Measurements from ENCODE around the gene NINJ2.

The NINJ2 gene

DNA sequence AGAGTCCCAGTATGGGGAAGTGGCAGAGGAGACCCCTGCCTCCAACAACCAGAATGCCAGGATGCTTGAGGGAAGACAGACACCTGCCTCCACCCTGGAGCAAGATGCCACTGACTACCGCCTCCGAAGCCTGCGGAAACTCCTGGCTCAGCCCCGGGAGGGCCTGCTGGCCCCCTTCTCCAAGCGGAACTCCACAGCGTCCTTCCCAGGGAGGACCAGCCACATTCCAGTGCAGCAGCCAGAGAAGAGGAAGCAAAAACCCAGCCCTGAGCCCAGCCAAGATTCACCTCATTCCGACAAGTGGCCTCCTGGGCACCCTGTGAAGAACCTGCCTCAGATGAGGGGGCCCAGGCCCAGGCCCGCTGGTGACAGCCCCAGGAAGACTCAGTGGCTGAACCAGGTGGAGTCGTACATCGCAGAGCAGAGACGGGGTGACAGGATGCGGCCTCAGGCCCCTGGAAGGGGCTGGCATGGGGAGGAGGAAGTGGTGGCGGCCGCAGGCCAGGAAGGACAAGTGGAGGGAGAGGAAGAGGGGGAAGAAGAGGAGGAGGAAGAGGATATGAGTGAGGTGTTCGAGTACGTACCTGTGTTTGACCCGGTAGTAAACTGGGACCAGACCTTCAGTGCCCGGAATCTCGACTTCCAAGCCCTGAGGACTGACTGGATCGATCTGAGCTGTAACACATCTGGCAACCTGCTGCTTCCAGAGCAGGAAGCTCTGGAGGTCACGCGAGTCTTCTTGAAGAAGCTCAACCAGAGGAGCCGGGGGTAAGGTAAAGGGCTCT lies 109.8 kb downstream of the NINJ2 start:
- Histone ChIP-seq H3K9me3 (ENCODE audit: control insufficient read depth, insufficient read depth, low read length) (no peaks in the 10 kb centered on the region), H3K36me3 (ENCODE audit: control insufficient read depth, insufficient read depth, low read length) (peaks cover 13% of the 10 kb centered on the region), H3K4me3 (ENCODE audit: low read depth, low read length) (no peak overlapping the region), H3K27ac (ENCODE audit: low read depth, low read length) (no peak overlapping the region), H3K27me3 (ENCODE audit: control insufficient read depth, insufficient read depth, low read length) (no peaks in the 10 kb centered on the region), H3K4me1 (ENCODE audit: control insufficient read depth, insufficient read depth, low read length) (no peaks in the 10 kb centered on the region), H3K9ac (ENCODE audit: low read depth, low read length) (no peak overlapping the region)

DNA sequence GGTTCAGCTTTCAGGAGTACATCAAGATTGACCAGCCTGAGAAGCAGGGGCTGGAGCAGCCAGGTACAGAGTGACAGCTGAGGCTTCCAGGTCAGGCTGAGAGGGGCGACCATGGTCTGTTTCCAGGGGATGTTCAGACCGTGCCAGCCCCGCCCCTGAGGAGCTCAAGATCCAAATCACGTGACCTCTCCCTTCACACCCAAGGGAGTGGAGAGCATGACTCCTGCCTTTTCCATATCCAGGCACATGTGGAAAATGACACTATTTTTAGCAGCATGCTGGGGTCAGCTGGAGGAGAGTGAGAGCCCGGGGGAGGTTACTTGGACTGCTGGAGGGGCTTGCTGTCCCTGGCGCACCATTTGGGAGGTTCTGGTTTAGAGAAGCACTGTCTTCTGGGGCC lies 110.8 kb downstream of the NINJ2 start:
- Histone ChIP-seq H3K36me3 (ENCODE audit: control insufficient read depth, insufficient read depth, low read length) (peaks cover 13% of the 10 kb centered on the region), H3K4me1 (ENCODE audit: control insufficient read depth, insufficient read depth, low read length) (no peaks in the 10 kb centered on the region), H3K4me3 (ENCODE audit: low read depth, low read length) (no peak overlapping the region), H3K27ac (ENCODE audit: low read depth, low read length) (no peak overlapping the region), H3K9me3 (ENCODE audit: control insufficient read depth, insufficient read depth, low read length) (no peaks in the 10 kb centered on the region), H3K27me3 (ENCODE audit: control insufficient read depth, insufficient read depth, low read length) (no peaks in the 10 kb centered on the region), H3K9ac (ENCODE audit: low read depth, low read length) (no peak overlapping the region)

DNA sequence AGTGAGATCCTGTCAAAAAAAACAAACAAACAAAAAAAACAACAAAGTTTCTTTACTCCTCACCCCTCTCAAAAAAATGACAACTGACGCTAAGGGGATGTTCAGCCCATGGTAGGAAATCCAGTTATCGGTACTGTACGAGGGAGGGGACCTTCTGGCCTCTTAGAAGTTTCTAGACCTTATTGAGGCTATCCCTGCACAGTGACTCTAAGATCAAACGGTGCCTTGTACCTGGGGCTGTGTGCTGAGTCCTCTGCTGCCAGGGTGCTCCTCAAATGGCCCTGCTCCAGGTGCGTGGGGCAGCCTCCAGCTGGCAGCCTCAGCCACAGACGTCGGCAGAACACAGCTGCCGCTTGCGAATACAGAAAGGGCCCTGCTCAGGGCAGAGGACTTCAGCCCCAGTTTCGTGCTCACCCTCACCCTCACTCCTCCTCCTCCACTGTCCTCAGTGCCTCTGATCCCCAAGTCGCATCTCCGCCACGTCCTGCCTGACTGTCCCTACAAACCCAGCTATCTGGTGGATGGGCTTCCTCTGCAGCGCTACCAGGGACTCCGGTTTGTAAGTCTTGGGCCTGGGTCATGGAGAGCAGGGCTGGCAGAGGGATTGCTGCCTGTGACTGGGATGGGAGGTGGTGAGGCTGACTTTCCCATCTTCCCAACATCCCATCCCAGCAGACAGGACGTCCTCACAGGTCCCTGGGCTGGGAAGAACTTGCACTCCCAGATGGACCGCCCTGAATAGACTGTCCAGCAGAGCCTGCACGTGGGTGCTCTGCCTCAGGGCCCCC lies 112.6 kb downstream of the NINJ2 start:
- no peaks in the 10 kb centered on the region for H3K9me3 ChIP-seq (ENCODE audit: control insufficient read depth, insufficient read depth, low read length)
- peaks cover 13% of the 10 kb centered on the region for H3K36me3 ChIP-seq (ENCODE audit: control insufficient read depth, insufficient read depth, low read length)
- H3K27me3 ChIP-seq (ENCODE audit: control insufficient read depth, insufficient read depth, low read length), result no peaks in the 10 kb centered on the region; the same call in 1 of the 2 replicates
- H3K4me1 ChIP-seq (ENCODE audit: control insufficient read depth, insufficient read depth, low read length), result no peaks in the 10 kb centered on the region
- H3K9ac ChIP-seq (ENCODE audit: low read depth, low read length), result no peak overlapping the region
- H3K27ac ChIP-seq (ENCODE audit: low read depth, low read length), result no peak overlapping the region
- H3K4me3 ChIP-seq (ENCODE audit: low read depth, low read length), result no peak overlapping the region

DNA sequence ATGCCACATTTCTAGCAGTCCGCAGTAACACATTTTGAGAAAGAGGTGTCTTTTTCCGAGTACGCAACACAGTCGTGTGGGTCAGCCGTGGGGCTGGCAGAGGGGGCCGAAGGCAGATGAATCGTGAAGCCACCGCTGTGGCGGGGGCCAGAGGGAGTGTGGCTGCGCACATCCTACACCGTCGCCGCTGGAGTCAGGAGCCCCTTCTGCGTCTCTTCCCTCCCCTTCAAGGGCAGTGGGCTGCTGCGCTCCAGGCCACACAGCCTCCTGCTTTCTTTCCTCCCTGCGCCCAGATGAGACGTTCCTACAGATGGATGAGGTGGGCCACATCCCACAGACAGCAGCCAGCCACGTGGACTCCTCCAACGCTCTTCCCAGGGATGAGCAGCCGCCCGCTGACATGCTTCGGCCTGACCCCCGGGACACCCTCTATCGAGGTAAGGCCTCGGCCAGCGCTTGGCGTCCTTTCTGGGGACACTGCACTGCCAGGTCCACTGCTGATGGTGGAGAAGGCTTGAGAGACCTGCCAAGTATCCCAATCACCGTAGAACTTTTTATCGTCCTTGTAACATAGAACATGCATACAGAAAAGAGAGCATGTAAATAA lies 113.7 kb downstream of the NINJ2 start:
- H3K9me3 ChIP-seq (ENCODE audit: control insufficient read depth, insufficient read depth, low read length), result no peaks in the 10 kb centered on the region
- H3K4me3 ChIP-seq (ENCODE audit: low read depth, low read length), result no peak overlapping the region
- peaks cover 13% of the 10 kb centered on the region for H3K36me3 ChIP-seq (ENCODE audit: control insufficient read depth, insufficient read depth, low read length)
- H3K4me1 ChIP-seq (ENCODE audit: control insufficient read depth, insufficient read depth, low read length), result no peaks in the 10 kb centered on the region
- H3K27me3 ChIP-seq (ENCODE audit: control insufficient read depth, insufficient read depth, low read length), result no peaks in the 10 kb centered on the region; the same call in 1 of the 2 replicates
- no peak overlapping the region for H3K9ac ChIP-seq (ENCODE audit: low read depth, low read length)
- no peak overlapping the region for H3K27ac ChIP-seq (ENCODE audit: low read depth, low read length)

DNA sequence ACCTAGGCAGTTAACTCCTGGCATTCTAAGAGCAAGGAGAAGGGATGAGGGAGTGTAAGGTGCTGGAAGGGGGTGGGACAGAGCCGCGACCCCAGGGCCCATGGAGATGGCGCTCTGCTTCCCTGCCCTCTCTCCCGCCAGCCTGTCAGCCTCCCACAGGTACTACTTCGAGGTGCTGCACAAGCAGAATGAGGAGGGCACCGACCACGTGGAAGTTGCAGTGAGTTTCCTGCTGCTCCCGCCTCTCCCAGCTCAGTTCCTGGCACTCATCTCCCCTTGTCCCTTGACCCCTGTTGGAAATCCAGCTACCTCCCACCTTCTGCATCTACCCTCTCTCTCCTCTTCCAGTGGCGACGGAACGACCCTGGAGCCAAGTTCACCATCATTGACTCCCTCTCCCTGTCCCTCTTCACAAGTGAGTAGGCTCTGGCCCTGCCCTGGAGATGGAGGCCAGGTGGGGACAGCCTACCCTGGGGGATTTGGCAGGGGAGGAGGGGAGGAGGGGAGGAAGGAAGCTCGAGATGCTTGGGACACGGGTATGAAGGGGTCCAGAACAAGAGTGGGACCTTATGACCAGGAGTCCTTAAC lies 115.3 kb downstream of the NINJ2 start:
- H3K4me1 ChIP-seq (ENCODE audit: control insufficient read depth, insufficient read depth, low read length), result no peaks in the 10 kb centered on the region
- no peaks in the 10 kb centered on the region; the same call in 1 of the 2 replicates for H3K27me3 ChIP-seq (ENCODE audit: control insufficient read depth, insufficient read depth, low read length)
- H3K9me3 ChIP-seq (ENCODE audit: control insufficient read depth, insufficient read depth, low read length), result no peaks in the 10 kb centered on the region
- no peak overlapping the region for H3K27ac ChIP-seq (ENCODE audit: low read depth, low read length)
- H3K4me3 ChIP-seq (ENCODE audit: low read depth, low read length), result no peak overlapping the region
- H3K36me3 ChIP-seq (ENCODE audit: control insufficient read depth, insufficient read depth, low read length), result peaks cover 13% of the 10 kb centered on the region
- no peak overlapping the region for H3K9ac ChIP-seq (ENCODE audit: low read depth, low read length)

DNA sequence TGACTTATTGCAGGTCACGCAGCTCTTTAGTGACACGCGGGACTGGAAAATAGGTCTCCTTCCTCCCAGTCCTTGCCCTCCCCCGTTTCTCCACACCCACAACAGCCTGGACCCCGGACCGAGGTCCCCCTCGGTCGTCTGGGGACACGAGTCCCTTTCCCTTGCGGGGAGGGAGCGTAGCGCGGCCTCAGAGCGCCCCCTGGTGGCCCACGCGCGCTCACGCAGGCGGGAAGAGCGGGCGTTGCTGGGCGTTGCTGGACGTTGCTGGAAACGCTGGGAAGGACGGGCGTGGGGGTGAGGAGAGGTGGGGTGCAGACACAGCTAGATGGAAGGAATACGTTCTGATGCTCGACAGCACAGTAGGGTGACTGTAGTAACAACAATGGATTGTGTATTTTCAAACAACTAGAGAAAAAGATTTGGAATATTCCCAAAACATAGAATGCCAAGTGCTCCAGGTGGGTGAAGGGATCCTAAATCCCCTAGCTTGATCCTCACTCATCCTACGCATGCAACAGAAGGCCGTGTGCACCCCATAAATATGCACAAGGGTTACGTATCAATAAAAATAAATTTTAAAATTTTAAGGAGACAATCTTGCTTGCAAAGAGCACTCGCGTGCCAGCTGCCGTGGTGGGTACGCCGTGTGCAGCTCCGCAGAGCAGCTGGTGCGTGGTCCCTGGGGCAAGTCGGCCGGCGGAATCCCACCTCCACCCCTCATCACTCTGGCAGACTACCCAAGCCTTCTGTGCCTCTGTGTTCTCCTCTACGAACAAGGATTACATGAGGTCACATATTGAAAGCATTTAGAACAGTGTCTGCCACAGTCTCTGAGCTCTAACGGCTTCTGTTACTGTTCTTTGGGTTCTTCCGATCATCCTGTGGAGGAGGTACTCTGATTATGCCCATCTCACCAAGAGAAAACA lies 116.1 kb downstream of the NINJ2 start:
- H3K9ac ChIP-seq (ENCODE audit: low read depth, low read length), result no peak overlapping the region
- peaks cover 6% of the 10 kb centered on the region; the same call in 1 of the 2 replicates for H3K4me1 ChIP-seq (ENCODE audit: control insufficient read depth, insufficient read depth, low read length)
- no peaks in the 10 kb centered on the region for H3K9me3 ChIP-seq (ENCODE audit: control insufficient read depth, insufficient read depth, low read length)
- H3K27me3 ChIP-seq (ENCODE audit: control insufficient read depth, insufficient read depth, low read length), result no peaks in the 10 kb centered on the region; the same call in 1 of the 2 replicates
- H3K4me3 ChIP-seq (ENCODE audit: low read depth, low read length), result peak overlapping the region; percentile 41; the same call in 1 of the 2 replicates
- peaks cover 11% of the 10 kb centered on the region for H3K36me3 ChIP-seq (ENCODE audit: control insufficient read depth, insufficient read depth, low read length)
- H3K27ac ChIP-seq (ENCODE audit: low read depth, low read length), result no peak overlapping the region

DNA sequence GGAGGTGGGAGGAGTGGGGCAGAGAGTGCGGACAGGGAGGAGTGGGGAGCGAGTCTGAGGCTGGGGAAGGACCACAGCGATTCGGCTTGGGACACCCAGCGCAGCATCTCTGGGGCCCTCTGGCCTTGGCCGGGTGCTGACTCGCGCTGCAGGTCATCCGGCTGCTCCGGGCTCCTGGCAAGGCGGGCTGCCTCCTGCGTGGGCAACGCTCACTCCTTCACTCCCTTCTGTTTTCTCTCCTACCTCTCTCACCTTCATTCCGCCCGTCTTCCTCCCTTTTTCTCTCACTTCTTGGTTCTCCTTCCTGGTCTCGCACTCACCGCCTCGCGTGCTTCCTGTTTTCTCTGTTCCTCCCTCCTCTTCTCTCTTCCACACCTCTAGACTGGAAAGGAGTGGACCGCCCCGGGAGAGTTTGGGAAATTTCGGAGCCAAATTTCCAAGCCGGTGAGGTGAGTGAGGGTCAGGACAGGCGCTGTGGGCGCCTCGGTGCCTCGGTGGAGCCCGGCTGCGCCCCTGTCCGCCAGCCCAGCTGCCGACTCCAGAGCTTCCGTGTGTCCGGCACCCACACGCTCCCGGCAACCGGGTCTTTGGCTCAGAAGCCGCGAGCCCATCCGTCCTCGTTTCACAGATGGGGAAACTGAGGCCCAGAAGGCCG lies 116.9 kb downstream of the NINJ2 start:
- Histone ChIP-seq H3K27me3 (ENCODE audit: control insufficient read depth, insufficient read depth, low read length) (no peaks in the 10 kb centered on the region; the same call in 1 of the 2 replicates), H3K4me3 (ENCODE audit: low read depth, low read length) (peak overlapping the region; percentile 41; the same call in 1 of the 2 replicates)

DNA sequence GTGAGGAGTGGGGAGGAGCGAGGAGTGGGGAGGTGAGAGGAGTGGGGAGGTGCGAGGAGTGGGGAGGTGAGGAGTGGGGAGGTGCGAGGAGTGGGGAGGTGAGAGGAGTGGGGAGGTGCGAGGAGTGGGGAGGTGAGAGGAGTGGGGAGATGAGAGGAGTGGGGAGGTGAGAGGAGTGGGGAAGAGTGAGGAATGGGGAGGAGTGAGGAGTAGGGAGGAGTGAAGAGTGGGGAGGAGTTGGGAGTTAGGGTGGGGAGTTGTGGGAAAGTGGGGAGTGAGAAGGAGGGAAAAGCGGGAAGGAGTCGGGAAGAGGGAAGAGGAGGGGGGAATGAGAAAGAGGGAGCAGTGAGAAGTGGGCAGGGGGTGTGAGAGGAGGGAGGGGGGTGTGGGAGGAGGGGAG lies 117.4 kb downstream of the NINJ2 start:
- no peaks in the 10 kb centered on the region; the same call in 1 of the 2 replicates for H3K27me3 ChIP-seq (ENCODE audit: control insufficient read depth, insufficient read depth, low read length)
- peaks cover 8% of the 10 kb centered on the region; the same call in 1 of the 2 replicates for H3K4me1 ChIP-seq (ENCODE audit: control insufficient read depth, insufficient read depth, low read length)
- H3K9ac ChIP-seq (ENCODE audit: low read depth, low read length), result no peak overlapping the region
- H3K4me3 ChIP-seq (ENCODE audit: low read depth, low read length), result no peak overlapping the region
- peaks cover 7% of the 10 kb centered on the region for H3K36me3 ChIP-seq (ENCODE audit: control insufficient read depth, insufficient read depth, low read length)
- no peaks in the 10 kb centered on the region for H3K9me3 ChIP-seq (ENCODE audit: control insufficient read depth, insufficient read depth, low read length)
- no peak overlapping the region for H3K27ac ChIP-seq (ENCODE audit: low read depth, low read length)

More for the DNA sequence above, 116.9 kb downstream of the NINJ2 start:
- Histone ChIP-seq H3K9me3 (ENCODE audit: control insufficient read depth, insufficient read depth, low read length) (no peaks in the 10 kb centered on the region), H3K4me1 (ENCODE audit: control insufficient read depth, insufficient read depth, low read length) (peaks cover 8% of the 10 kb centered on the region; the same call in 1 of the 2 replicates), H3K36me3 (ENCODE audit: control insufficient read depth, insufficient read depth, low read length) (peaks cover 7% of the 10 kb centered on the region), H3K9ac (ENCODE audit: low read depth, low read length) (no peak overlapping the region), H3K27ac (ENCODE audit: low read depth, low read length) (no peak overlapping the region)

DNA sequence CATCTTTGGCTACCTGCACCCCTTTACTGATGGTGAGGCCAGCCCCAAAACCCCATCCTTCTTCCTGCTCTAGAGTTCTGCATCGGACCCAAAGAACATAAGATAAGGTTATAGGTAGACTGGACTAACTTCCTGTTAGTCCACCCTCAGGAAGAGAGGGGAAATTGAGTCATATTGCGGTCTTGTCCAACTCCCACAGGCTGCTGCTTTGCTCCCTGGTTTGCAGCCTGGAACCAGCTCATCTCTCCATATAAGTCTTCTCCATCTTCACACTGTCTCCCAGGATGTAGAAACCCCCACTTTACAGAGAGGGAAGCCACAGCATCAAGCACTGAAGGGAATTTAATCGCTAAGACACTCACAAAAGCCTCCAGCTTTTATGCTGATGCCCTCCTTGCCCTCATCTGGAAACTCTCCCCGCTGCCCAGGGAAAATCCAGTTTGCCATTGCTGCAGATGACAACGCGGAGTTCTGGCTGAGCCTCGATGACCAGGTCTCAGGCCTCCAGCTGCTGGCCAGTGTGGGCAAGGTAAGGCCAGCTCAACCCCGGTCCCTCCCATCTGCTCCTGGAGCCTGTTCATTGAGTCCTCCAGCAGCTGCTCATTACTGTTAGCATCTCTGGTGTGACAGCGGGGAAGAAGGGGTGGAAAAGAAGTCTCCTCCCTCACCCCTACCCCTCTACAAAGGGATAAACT lies 118.2 kb downstream of the NINJ2 start:
- no peak overlapping the region for H3K9ac ChIP-seq (ENCODE audit: low read depth, low read length)
- no peaks in the 10 kb centered on the region; the same call in 1 of the 2 replicates for H3K27me3 ChIP-seq (ENCODE audit: control insufficient read depth, insufficient read depth, low read length)
- no peak overlapping the region for H3K4me3 ChIP-seq (ENCODE audit: low read depth, low read length)
- peaks cover 8% of the 10 kb centered on the region; the same call in 1 of the 2 replicates for H3K4me1 ChIP-seq (ENCODE audit: control insufficient read depth, insufficient read depth, low read length)
- H3K36me3 ChIP-seq (ENCODE audit: control insufficient read depth, insufficient read depth, low read length), result peaks cover 5% of the 10 kb centered on the region
- no peak overlapping the region for H3K27ac ChIP-seq (ENCODE audit: low read depth, low read length)
- no peaks in the 10 kb centered on the region for H3K9me3 ChIP-seq (ENCODE audit: control insufficient read depth, insufficient read depth, low read length)

Data from HUES48 (cell line).